Measurements from ENCODE around the gene FGGY.
A peak's percentile ranks its signal among the peaks of the same experiment; 100 is the strongest.
"Not testable (repeated sequence)": the region's sequence is repeated elsewhere in the genome, so short reads cannot be mapped to it uniquely, and the experiment has no call there.

FGGY gene

GRCh38 chr1:59482986-59483385, 186.1 kb downstream of the FGGY start:
- DNase-seq (ENCODE audit: low spot score) = no peak

- DNase-seq (ENCODE audit: low spot score) = peak; percentile 27
Observed at GRCh38 chr1:59484096-59484495, 187.2 kb downstream of the FGGY start.

- DNase-seq (ENCODE audit: low spot score) = no peak
Observed at GRCh38 chr1:59485171-59485570, 188.3 kb downstream of the FGGY start.

GRCh38 chr1:59485949-59486348, 189.1 kb downstream of the FGGY start:
- DNase-seq (ENCODE audit: low spot score) = no peak

GRCh38 chr1:59486615-59487014, 189.7 kb downstream of the FGGY start:
- DNase-seq (ENCODE audit: low spot score) = no peak

- no peak for DNase-seq (ENCODE audit: low spot score)
Observed at GRCh38 chr1:59487335-59488031, 190.6 kb downstream of the FGGY start.

- no peak for DNase-seq (ENCODE audit: low spot score)
Observed at GRCh38 chr1:59492500-59492899, 195.6 kb downstream of the FGGY start.

- DNase-seq (ENCODE audit: low spot score) = no peak
Observed at GRCh38 chr1:59494145-59494833, 197.4 kb downstream of the FGGY start.

- not testable (repeated sequence) for DNase-seq (ENCODE audit: low spot score)
Observed at GRCh38 chr1:59496156-59496555, 199.3 kb downstream of the FGGY start.

GRCh38 chr1:59497616-59498015, 200.7 kb downstream of the FGGY start:
- no peak for DNase-seq (ENCODE audit: low spot score)

GRCh38 chr1:59498640-59499039, 201.7 kb downstream of the FGGY start:
- DNase-seq (ENCODE audit: low spot score) = no peak

GRCh38 chr1:59499273-59499942, 202.5 kb downstream of the FGGY start:
- no peak for DNase-seq (ENCODE audit: low spot score)

GRCh38 chr1:59499943-59500569, 203.2 kb downstream of the FGGY start:
- no peak for DNase-seq (ENCODE audit: low spot score)

GRCh38 chr1:59500950-59501742, 204.3 kb downstream of the FGGY start:
- DNase-seq (ENCODE audit: low spot score) = no peak

GRCh38 chr1:59502009-59502691, 205.3 kb downstream of the FGGY start:
- DNase-seq (ENCODE audit: low spot score) = no peak

- DNase-seq (ENCODE audit: low spot score) = no peak
Observed at GRCh38 chr1:59504276-59504675, 207.4 kb downstream of the FGGY start.

GRCh38 chr1:59505596-59506028, 208.7 kb downstream of the FGGY start:
- no peak for DNase-seq (ENCODE audit: low spot score)

GRCh38 chr1:59506952-59507351, 210.1 kb downstream of the FGGY start:
- DNase-seq (ENCODE audit: low spot score) = no peak

GRCh38 chr1:59509341-59509875, 212.5 kb downstream of the FGGY start:
- no peak for DNase-seq (ENCODE audit: low spot score)

- no peak for DNase-seq (ENCODE audit: low spot score)
Observed at GRCh38 chr1:59510249-59510648, 213.4 kb downstream of the FGGY start.

Measured in activated CD4-positive, alpha-beta T cell treated with anti-CD3 and anti-CD28 coated beads, Interleukin-2, Interleukin-4, amounts not matched to agents 100 ng/mL and 50 ng/mL, durations not matched to agents 16 hours and 8 hours (primary cell).